Measurements from ENCODE around the gene CPXM1.

DNA sequence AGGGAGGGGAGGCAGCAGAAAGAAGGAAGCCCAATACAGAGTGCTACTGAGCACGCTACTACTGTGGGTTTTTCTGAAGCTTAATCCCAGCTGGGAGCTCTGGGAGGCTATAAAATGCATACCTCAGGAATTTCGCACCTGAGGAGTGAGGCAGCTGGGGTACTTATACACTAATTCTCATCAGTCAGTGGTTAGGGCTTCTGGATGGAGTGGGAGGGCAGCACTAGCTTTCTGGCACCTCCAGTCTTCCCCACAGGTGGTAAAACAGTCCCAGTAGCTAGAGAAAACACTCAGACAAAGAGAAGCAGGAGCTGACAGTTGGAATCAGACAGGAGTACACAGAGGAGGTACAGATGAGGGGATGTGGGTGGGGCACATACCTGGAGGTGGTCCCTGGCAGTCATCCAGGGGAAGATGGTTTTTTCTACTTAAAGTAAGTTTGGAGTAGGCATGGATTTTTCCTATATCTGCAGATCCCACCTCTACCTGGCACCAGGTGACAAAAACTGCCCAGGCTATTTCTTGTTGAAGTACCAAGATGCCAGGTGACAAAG lies 37.8 kb downstream of the CPXM1 start:
- no peak for TF ChIP-seq POLR2A (IDR thresholded peaks at IDR 0.05)
- TF ChIP-seq, protein P1, sequence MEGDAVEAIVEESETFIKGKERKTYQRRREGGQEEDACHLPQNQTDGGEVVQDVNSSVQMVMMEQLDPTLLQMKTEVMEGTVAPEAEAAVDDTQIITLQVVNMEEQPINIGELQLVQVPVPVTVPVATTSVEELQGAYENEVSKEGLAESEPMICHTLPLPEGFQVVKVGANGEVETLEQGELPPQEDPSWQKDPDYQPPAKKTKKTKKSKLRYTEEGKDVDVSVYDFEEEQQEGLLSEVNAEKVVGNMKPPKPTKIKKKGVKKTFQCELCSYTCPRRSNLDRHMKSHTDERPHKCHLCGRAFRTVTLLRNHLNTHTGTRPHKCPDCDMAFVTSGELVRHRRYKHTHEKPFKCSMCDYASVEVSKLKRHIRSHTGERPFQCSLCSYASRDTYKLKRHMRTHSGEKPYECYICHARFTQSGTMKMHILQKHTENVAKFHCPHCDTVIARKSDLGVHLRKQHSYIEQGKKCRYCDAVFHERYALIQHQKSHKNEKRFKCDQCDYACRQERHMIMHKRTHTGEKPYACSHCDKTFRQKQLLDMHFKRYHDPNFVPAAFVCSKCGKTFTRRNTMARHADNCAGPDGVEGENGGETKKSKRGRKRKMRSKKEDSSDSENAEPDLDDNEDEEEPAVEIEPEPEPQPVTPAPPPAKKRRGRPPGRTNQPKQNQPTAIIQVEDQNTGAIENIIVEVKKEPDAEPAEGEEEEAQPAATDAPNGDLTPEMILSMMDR (IDR thresholded peaks at IDR 0.05), result no peak
